ENCODE measurements around the gene SGSM1.

SGSM1 gene

DNA sequence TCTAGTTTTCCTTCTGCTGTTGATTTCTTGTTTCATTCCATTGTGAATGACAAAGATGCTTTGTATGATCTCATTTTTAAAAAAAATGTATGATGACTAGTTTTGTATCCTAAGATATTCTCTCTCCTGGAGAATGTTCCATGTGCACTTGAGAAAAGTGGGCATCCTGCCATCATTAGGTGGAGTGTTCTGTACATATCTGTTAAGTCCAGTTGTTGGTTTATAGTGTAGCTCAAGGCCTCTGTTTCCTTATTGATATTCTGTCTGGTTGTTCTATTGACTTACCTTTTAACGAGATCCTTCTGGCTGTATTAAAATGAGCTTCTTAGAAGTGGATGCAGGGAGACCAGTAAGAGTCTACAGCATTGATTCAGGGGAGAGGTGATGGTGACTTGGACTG, 35.2 kb downstream of the SGSM1 start:
- DNase-seq (ENCODE audit: low spot score): no peak

- DNase-seq (ENCODE audit: low spot score): no peak
Measured at GRCh38 chr22:24843048-24843447, 37.0 kb downstream of the SGSM1 start.

DNA sequence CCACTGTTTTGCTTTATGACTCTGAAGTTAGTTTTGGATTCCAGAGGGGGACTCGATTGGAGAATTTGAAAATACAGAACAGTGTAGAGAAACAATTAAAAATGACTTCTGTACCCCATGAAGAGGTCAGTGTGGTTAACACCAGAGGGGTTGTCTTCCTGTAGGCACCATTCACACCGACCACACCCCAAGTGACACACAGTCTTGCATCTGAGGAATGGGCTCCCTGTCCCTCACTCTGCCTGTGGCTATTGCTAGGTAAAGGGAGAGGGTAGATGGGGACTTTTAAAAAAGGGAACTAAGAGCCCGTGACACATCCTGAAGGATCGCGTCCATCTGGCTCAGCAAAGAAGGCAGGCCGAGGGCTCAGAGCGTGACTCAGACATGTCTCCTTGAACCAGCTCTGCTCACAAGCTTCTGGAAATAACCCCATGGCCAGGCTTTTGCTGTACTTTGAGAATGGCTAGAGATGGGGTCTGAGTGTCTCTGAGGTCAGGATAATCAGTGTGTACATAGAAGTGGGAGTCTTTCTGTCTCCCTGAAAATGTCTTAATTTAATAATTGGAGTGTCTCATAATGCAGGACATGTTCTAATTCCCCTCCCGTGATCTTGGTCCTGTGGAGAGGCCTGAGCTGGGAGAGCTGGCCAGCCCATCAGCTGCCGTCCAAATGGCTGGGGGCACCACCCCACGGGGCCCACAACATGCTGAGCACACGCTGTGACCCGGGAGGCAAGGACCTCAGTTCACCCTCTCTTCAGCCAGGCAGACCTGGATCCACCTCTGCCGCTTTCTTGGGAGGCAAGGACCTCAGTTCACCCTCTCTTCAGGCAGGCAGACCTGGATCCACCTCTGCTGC, 39.3 kb downstream of the SGSM1 start:
- no peak for DNase-seq (ENCODE audit: low spot score)

DNA sequence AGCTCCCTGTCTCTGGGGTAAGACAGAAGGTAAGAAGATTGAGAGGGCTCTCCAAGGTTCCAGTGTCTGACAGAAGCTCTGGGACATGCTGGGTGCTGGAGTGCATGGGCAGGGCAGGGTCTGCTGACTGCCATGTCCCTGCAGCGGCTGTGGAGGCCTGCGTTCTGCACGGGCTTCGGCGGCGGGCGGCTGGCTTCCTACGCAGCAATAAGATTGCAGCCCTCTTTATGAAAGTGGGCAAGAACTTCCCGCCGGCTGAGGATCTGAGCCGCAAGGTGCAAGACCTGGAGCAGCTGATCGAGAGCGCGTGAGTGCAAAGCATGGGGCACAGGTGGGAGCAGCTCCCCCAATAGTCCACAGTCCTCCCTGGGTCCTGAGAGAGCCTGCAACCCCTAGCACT, 41.5 kb downstream of the SGSM1 start:
- no peak for DNase-seq (ENCODE audit: low spot score)

DNA sequence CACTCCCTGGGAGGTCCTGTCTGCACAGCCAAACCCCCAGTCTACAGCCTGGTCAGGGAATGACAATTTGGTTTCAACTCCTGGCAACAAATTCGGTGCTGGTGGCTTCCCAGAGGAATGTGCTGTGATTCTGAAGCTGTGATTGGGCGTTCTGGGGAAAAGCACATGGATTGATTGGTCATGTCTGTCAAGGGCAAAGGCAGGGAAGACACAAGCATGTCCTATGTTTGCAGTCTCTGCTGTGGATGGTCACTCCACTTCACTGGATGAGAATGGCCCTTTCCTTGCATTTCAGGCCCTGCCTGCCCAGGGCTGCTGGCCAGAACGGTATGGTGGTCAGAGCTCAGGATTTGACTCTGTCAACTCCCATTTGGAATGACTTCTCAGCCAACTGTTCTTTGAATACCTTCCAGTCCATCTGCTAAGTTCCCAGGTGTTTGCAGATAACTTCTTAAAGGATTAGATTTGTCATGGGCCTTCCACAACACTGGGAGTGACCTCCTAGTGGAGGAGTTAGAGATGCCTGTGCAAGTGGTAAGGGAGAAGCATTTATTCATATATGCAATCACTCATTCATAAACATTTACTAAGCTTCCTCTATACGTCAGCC, 42.7 kb downstream of the SGSM1 start:
- no peak for DNase-seq (ENCODE audit: low spot score)

GRCh38 chr22:24855794-24856193, 49.8 kb downstream of the SGSM1 start:
- DNase-seq (ENCODE audit: low spot score): no peak

DNA sequence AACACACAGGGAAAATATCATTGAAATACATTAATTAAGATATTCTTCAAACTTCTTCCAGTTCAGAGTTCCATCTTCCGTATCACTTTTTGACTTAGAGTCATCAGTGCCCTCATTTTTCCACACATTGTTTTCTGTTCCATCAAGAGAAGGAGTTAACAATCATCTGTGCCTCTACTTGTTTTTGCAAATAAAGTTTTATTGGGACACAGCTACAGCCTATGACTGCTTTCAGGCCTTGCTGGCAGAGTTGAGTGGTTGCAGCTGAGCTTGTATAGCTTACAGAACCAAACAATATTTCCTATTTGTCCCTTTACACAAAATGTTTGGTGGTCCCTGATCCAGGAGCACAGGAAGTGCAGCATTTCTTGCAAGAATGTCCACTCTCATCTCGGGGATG, 51.6 kb downstream of the SGSM1 start:
- no peak for DNase-seq (ENCODE audit: low spot score)

GRCh38 chr22:24859587-24859986, 53.6 kb downstream of the SGSM1 start:
- DNase-seq (ENCODE audit: low spot score): no peak

GRCh38 chr22:24865508-24865907, 59.5 kb downstream of the SGSM1 start:
- DNase-seq (ENCODE audit: low spot score): no peak

DNA sequence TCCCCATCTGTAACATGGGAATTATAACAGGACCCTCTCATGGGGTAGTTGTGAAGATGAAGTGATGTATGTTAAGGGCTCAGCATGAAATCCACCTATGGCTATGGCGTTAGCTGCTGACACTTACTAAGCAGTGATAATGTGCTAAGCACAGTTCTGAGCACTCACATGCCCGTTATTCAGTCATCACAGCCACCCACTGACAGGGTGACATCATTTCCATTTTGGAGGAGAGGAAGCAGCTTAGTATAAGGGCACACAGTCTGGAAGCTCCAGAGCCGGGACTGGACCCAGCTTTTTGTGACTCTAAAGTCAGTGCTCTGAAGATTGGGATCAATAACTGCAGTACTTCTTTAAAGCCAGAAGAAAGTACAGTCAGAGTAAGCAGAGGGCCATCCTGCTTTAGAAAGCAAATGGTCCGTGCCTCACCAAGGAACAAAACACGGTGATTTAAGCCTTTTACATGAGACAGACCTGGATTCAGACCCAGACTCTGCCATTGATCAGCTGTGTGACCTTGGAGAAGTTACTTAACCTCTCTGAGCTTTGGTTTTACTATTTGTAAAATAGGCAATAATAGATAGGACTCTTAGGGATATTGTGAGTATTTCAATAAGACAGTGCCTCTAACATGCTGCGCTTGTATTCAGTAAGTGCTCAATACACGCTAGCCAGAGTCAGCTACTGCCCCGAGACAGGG, 61.5 kb downstream of the SGSM1 start:
- no peak for DNase-seq (ENCODE audit: low spot score)

GRCh38 chr22:24868979-24869378, 63.0 kb downstream of the SGSM1 start:
- DNase-seq (ENCODE audit: low spot score): no peak

GRCh38 chr22:24871611-24872205, 65.7 kb downstream of the SGSM1 start:
- DNase-seq (ENCODE audit: low spot score): no peak

DNA sequence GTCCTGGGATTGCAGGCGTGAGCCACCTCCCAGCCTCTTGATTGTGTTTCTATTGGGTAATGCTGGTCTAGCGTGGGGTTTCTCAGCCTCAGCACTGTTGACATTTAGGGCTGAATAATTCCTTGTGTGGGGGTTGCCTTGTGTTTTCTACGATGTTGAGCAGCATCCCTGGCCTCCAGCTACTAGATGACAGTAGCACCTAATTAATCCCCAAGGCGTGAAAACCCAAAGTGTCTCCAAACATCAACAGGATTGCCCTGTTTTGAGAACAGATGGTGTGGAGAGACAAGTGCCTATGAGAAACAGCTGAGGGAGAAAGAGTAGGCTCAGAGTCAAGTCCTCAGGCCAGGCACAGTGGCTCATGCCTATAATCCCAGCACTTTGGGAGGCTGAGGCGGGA, 67.2 kb downstream of the SGSM1 start:
- DNase-seq (ENCODE audit: low spot score): no peak

GRCh38 chr22:24875862-24876506, 70.0 kb downstream of the SGSM1 start:
- DNase-seq (ENCODE audit: low spot score): no peak

GRCh38 chr22:24876700-24877099, 70.7 kb downstream of the SGSM1 start:
- no peak for DNase-seq (ENCODE audit: low spot score)

DNA sequence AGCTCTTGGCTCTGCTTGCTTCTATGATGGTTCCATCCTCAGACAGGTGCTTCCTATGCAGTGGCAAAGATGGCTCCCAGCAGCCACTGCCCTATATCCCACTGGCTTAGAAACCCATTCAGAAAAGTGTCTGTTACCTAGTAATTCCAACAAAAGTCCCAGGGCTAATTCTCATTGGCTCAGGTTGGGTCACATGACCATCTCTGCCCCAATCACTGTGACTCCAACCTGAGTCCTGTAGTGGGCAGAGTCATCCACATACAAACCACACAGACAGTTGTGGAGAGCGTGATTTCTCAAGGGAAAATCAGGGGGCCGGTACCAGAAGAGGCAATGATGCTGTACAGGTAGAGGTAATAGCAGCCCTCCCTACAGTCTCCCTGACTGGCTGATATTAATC, 73.0 kb downstream of the SGSM1 start:
- DNase-seq (ENCODE audit: low spot score): no peak

GRCh38 chr22:24883432-24883831, 77.4 kb downstream of the SGSM1 start:
- no peak for DNase-seq (ENCODE audit: low spot score)

GRCh38 chr22:24887260-24887659, 81.2 kb downstream of the SGSM1 start:
- DNase-seq (ENCODE audit: low spot score): no peak

- no peak for DNase-seq (ENCODE audit: low spot score)
Measured at GRCh38 chr22:24893341-24894070, 87.5 kb downstream of the SGSM1 start.

- DNase-seq (ENCODE audit: low spot score): no peak
Measured at GRCh38 chr22:24894220-24894975, 88.4 kb downstream of the SGSM1 start.

DNA sequence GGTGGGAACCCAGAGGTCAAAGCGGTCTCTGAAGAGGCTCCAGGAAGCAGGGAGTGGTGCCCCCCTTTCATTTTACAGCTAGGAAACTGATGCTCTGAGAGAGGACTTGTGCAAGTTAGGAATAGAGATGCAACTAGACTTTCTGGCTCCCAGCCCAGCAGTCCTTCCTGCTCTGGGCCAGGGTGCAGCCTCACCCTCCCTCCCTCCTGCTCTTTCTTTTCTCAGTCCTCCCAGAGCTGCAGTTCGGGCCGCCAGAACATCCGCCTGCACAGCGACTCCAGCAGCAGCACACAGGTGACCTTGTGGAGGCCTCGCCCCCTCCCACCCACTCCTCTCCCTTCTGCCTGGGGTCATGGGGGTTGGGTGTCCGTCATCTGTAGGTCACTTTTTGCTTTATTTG, 89.0 kb downstream of the SGSM1 start:
- DNase-seq (ENCODE audit: low spot score): no peak

Data from hematopoietic multipotent progenitor cell treated with erythropoietin and hydrocortisone succinate and interleukin-3 and kit ligand, for 17 days (in vitro differentiated cells).